Uterus (tissue), 4 donors: ENCODE results near the gene PRKAR1B. TPM values are rescaled to one million over a fixed set of nuclear protein-coding genes. Genes with fewer than 3 reads are reported as not detected.

Experiments
- DNase-seq, 2 donors: peaks; one replicate each; pipeline ENCODE4 v3.0.0-alpha.2; 2019 to 2020
- H3K27ac ChIP-seq, 2 donors: fragments of 200-600 bp; sonication (generic); 1 replicate in 1 of 2; 2 replicates in 1 of 2; pipeline ENCODE4 v1.5.1; 2016 to 2018
- H3K27me3 ChIP-seq, 2 donors: fragments of 200-600 bp; sonication (generic); one replicate each; pipeline ENCODE4 v1.5.1; 2018 to 2019; ENCODE audit warnings: control low read depth in 1 of 2
- H3K36me3 ChIP-seq, 2 donors: fragments of 200-600 bp; sonication (generic); one replicate each; pipeline ENCODE4 v1.5.1; 2019; ENCODE audit warnings: control low read depth in 1 of 2
- H3K4me1 ChIP-seq, 2 donors: fragments of 200-600 bp; sonication (generic); one replicate each; pipeline ENCODE4 v1.5.1; 2018 to 2019; ENCODE audit warnings: control low read depth in 1 of 2
- H3K4me3 ChIP-seq, 2 donors: fragments of 200-600 bp; sonication (generic); 1 replicate in 1 of 2; 2 replicates in 1 of 2; pipeline ENCODE4 v1.5.1; 2018 to 2019; ENCODE audit warnings: mild to moderate bottlenecking in 1 of 2
- H3K9me3 ChIP-seq, 2 donors: fragments of 200-600 bp; sonication (generic); one replicate each; pipeline ENCODE4 v1.5.1; 2019; ENCODE audit warnings: control low read depth in 1 of 2
- POLR2A ChIP-seq, 2 donors: fragments of 450-650 bp; IDR thresholded peaks; one replicate each; pipeline ENCODE4 v1.6.1; 2016; ENCODE audit warnings: antibody characterized with exemption in 2 of 2, mild to moderate bottlenecking in 1 of 2, moderate library complexity in 1 of 2
- intact Hi-C: fragments of 100-400 bp; cut with DNase I; formaldehyde crosslinking; loops from one replicate; pipeline ENCODE4 v1.15.1; 2023; ENCODE audit warnings: low total_unique reads
- total RNA-seq, 4 donors: library from RNA; depleted of rRNA in 3 of 4; stranded (reverse); fragments of >200 nt in 3 of 4; gene quantifications; one replicate each; pipeline versions ENCODE4 v1.1.0 to v1.2.4, GENCODE V29; 2014 to 2023
- TF ChIP-seq, protein P1 (sequence below), 4 experiments: fragments of 200-600 bp in 2 of 4; fragments of 450-650 bp in 2 of 4; sonication (generic) in 2 of 4; IDR thresholded peaks; one replicate each; pipeline ENCODE4 v1.5.1; 2016 to 2019; ENCODE audit warnings: antibody characterized with exemption in 4 of 4, mild to moderate bottlenecking in 2 of 4, moderate library complexity in 1 of 4
- donor health status: DM: yes; HTN: yes; CAD: no.

PRKAR1B gene
- total RNA-seq, 4 donors from 2014 or later, result 1.0 to 45.2 (median 28.7) TPM

DNA sequence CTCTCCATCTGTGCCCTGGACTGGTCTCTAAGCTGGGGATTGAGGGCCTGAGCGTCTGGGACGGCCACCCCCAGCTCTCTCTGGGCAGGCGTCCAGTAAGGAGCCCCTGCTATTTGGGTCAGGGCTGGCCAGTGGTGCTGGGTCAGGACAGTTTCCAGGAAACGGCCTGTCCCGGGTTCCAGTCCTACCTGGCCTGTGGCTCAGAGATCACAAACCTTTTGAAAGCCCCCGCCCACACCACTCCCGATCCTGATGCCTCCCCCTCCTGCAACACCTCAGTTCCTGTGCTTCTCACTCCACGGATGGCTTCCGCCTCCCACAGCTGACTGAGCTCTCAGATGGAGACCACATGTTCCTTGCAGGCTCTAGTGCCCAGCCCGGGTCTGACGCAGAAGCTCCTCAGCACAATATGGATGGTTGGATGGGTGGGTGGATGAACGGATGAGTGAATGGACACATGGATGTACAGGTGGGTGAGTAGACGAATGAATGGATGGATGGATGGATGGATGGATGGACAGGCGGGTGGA is 115.7 kb downstream of the PRKAR1B start:
- peaks cover 0 to 12% of the 10 kb centered on the region in 2 donors for H3K4me1 ChIP-seq
- no peaks in the 10 kb centered on the region for H3K36me3 ChIP-seq
- H3K9me3 ChIP-seq, result no peaks in the 10 kb centered on the region
- no peak overlapping the region for H3K4me3 ChIP-seq
- intact Hi-C loops, result no loop called here
- peak overlapping the region; percentile 73 to 81 for H3K27ac ChIP-seq
- no peak for TF ChIP-seq POLR2A (IDR thresholded peaks at IDR 0.05)
- TF ChIP-seq, protein P1, sequence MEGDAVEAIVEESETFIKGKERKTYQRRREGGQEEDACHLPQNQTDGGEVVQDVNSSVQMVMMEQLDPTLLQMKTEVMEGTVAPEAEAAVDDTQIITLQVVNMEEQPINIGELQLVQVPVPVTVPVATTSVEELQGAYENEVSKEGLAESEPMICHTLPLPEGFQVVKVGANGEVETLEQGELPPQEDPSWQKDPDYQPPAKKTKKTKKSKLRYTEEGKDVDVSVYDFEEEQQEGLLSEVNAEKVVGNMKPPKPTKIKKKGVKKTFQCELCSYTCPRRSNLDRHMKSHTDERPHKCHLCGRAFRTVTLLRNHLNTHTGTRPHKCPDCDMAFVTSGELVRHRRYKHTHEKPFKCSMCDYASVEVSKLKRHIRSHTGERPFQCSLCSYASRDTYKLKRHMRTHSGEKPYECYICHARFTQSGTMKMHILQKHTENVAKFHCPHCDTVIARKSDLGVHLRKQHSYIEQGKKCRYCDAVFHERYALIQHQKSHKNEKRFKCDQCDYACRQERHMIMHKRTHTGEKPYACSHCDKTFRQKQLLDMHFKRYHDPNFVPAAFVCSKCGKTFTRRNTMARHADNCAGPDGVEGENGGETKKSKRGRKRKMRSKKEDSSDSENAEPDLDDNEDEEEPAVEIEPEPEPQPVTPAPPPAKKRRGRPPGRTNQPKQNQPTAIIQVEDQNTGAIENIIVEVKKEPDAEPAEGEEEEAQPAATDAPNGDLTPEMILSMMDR (IDR thresholded peaks at IDR 0.05), result no peak
- H3K27me3 ChIP-seq, result no peaks in the 10 kb centered on the region
- DNase-seq, result no peak

- no peak for TF ChIP-seq POLR2A (IDR thresholded peaks at IDR 0.05)
- TF ChIP-seq, protein P1 (IDR thresholded peaks at IDR 0.05), result no peak
- intact Hi-C loops, result no loop called here
- peaks cover 0 to 12% of the 10 kb centered on the region in 2 donors for H3K4me1 ChIP-seq
- H3K27me3 ChIP-seq, result no peaks in the 10 kb centered on the region
- H3K9me3 ChIP-seq, result no peaks in the 10 kb centered on the region
- peak; percentile 46 to 66 for DNase-seq
- H3K36me3 ChIP-seq, result no peaks in the 10 kb centered on the region
- no peak overlapping the region for H3K4me3 ChIP-seq
- peak overlapping the region; percentile 73 to 81 for H3K27ac ChIP-seq
Measured at GRCh38 chr7:610531-611280, 116.4 kb downstream of the PRKAR1B start.

DNA sequence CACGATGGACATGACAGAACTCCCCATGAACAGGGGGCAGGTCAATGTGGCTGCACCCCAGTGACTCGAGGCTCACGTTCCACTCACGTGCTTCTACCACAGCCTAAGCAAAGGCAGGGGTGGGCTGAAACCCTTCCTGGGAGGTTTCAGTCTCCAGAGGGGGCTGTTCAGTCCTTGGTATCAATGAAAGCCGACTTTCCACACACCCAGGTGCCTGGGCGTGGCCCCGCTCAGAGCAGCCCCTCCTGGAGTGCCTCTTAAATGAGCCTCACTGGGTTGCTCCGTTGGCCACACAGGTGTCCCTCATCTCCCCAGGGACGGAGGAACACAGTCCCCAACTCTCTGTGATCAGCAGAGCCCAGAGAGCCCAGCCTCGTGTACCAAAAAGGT is 116.9 kb downstream of the PRKAR1B start:
- TF ChIP-seq, protein P1 (IDR thresholded peaks at IDR 0.05), result no peak
- no peak for TF ChIP-seq POLR2A (IDR thresholded peaks at IDR 0.05)
- Histone ChIP-seq H3K4me1 (peaks cover 0 to 12% of the 10 kb centered on the region in 2 donors), H3K27me3 (no peaks in the 10 kb centered on the region), H3K36me3 (no peaks in the 10 kb centered on the region), H3K9me3 (no peaks in the 10 kb centered on the region), H3K27ac (peak overlapping the region; percentile 73 to 81), H3K4me3 (no peak overlapping the region)
- DNase-seq, result no peak
- intact Hi-C loops, result no loop called here

DNA sequence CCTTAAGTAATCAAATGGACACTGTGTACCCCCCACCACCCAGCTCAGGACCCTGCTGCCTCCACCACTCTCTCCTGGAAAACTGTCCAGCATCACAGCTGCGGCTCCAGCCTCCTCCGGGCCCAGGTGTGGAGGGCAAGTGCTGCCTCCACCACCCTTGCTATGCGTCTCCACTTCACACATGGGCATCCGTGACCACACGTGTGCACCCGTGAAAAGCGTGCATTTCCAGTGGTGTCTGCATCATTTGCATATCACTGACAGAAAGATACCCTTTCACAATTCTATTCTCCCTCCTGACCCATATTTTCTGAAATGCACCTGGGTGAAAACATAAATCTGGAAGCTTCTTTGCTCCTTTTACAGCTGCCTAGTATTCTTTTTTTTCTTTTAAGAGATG is 117.7 kb downstream of the PRKAR1B start:
- Histone ChIP-seq H3K9me3 (no peaks in the 10 kb centered on the region), H3K27ac (peak overlapping the region in 1 of 2 donors; percentile 5), H3K4me1 (peaks cover 0 to 12% of the 10 kb centered on the region in 2 donors), H3K27me3 (no peaks in the 10 kb centered on the region), H3K4me3 (no peak overlapping the region), H3K36me3 (no peaks in the 10 kb centered on the region)
- intact Hi-C loops, result no loop called here
- no peak for DNase-seq
- no peak for TF ChIP-seq POLR2A (IDR thresholded peaks at IDR 0.05)
- TF ChIP-seq, protein P1 (IDR thresholded peaks at IDR 0.05), result no peak

GRCh38 chr7:608954-609353 is 118.1 kb downstream of the PRKAR1B start:
- no peaks in the 10 kb centered on the region for H3K36me3 ChIP-seq
- TF ChIP-seq, protein P1 (IDR thresholded peaks at IDR 0.05), result no peak
- no peak for TF ChIP-seq POLR2A (IDR thresholded peaks at IDR 0.05)
- peak overlapping the region in 1 of 2 donors; percentile 5 for H3K27ac ChIP-seq
- DNase-seq, result no peak
- no peaks in the 10 kb centered on the region for H3K27me3 ChIP-seq
- H3K4me1 ChIP-seq, result peaks cover 0 to 12% of the 10 kb centered on the region in 2 donors
- no peak overlapping the region for H3K4me3 ChIP-seq
- intact Hi-C loops, result no loop called here
- H3K9me3 ChIP-seq, result no peaks in the 10 kb centered on the region
